Gastroesophageal sphincter (tissue), 4 donors: ENCODE measurements around the gene TMEM169. TPM values are rescaled to one million over a fixed set of nuclear protein-coding genes. Genes with fewer than 3 reads are reported as not detected.

ENCODE experiments used
- ATAC-seq: fragments of 150-250 bp; one replicate; pipeline ENCODE4 v1.9.1; 2016; ENCODE audit warnings: mild to moderate bottlenecking, moderate library complexity
- H3K27ac ChIP-seq, 4 donors: fragments of 200-600 bp; sonication (generic) in 3 of 4; 1 replicate in 3 of 4; 2 replicates in 1 of 4; pipeline ENCODE4 v1.5.1; 2016 to 2019
- H3K27me3 ChIP-seq: fragments of 200-600 bp; sonication (generic); one replicate; pipeline ENCODE4 v1.5.1; 2019
- H3K36me3 ChIP-seq, 2 donors: fragments of 200-600 bp; sonication (generic); one replicate each; pipeline ENCODE4 v1.5.1; 2019; ENCODE audit warnings: control low read depth in 1 of 2
- H3K4me1 ChIP-seq, 3 donors: fragments of 200-600 bp; sonication (generic); 1 replicate in 2 of 3; 2 replicates in 1 of 3; pipeline ENCODE4 v1.5.1; 2016 to 2019; ENCODE audit warnings: control low read depth in 2 of 3
- H3K4me3 ChIP-seq, 2 donors: fragments of 200-600 bp; sonication (generic); one replicate each; pipeline ENCODE4 v1.5.1; 2019; ENCODE audit warnings: mild to moderate bottlenecking in 1 of 2, moderate library complexity in 1 of 2
- H3K9me3 ChIP-seq, 3 donors: fragments of 200-600 bp; sonication (generic); one replicate each; pipeline ENCODE4 v1.5.1; 2017 to 2019; ENCODE audit warnings: control low read depth in 2 of 3
- CTCF ChIP-seq, 4 experiments: fragments of 200-600 bp in 2 of 4; fragments of 450-650 bp in 2 of 4; sonication (generic) in 1 of 4; IDR thresholded peaks; one replicate each; pipeline ENCODE4 v1.5.1; 2017 to 2019; ENCODE audit warnings: antibody characterized with exemption in 4 of 4, mild to moderate bottlenecking in 2 of 4, moderate library complexity in 2 of 4
- EP300 ChIP-seq: sonication (generic); formaldehyde crosslinking; IDR thresholded peaks from one replicate; pipeline ENCODE4 v1.6.1; 2017; ENCODE audit warnings: antibody characterized with exemption, mild to moderate bottlenecking
- POLR2A ChIP-seq, 2 donors: fragments of 450-650 bp; IDR thresholded peaks; one replicate each; pipeline ENCODE4 v1.6.1; 2017; ENCODE audit warnings: antibody characterized with exemption in 2 of 2, mild to moderate bottlenecking in 2 of 2, moderate library complexity in 1 of 2
- POLR2AphosphoS5 ChIP-seq: sonication (generic); formaldehyde crosslinking; IDR thresholded peaks from one replicate; pipeline ENCODE4 v1.6.1; 2017; ENCODE audit warnings: antibody characterized with exemption
- WGBS, 2 donors: methylation state at CpG; one replicate each; pipeline ENCODE4 v1.1.5; 2018; ENCODE audit warnings: low coverage in 1 of 2; 5-methylcytosine and 5-hydroxymethylcytosine counted together
- total RNA-seq, 4 donors: library from RNA; depleted of rRNA; stranded (reverse); fragments of >200 nt; gene quantifications; one replicate each; pipeline ENCODE4 v1.1.0, GENCODE V29; 2016

TMEM169 gene
- total RNA-seq, 4 donors from 2014 or later = 0.67 to 3.1 (median 0.78) TPM; not detected in 1

GRCh38 chr2:216142540-216142939 is 60.8 kb downstream of the TMEM169 start:
- WGBS, 2 donors = 91 to 100% methylated on average over 1 of the region's 1 CpG
- Histone ChIP-seq H3K27ac (no peak overlapping the region), H3K4me1 (no peaks in the 10 kb centered on the region), H3K9me3 (no peaks in the 10 kb centered on the region), H3K27me3 (no peaks in the 10 kb centered on the region), H3K36me3 (peaks cover 10 to 100% of the 10 kb centered on the region in 2 donors), H3K4me3 (no peak overlapping the region)
- TF ChIP-seq POLR2A (IDR thresholded peaks at IDR 0.05) (no peak), POLR2AphosphoS5 (no peak), CTCF (IDR thresholded peaks at IDR 0.05) (no peak), EP300 (no peak)
- no peak for ATAC-seq

- 68 to 77% methylated on average over 1 of the region's 1 CpG for WGBS, 2 donors
Measured at GRCh38 chr2:216144372-216144771, 62.7 kb downstream of the TMEM169 start.

GRCh38 chr2:216144857-216145256 is 63.1 kb downstream of the TMEM169 start:
- TF ChIP-seq EP300 (no peak), CTCF (IDR thresholded peaks at IDR 0.05) (no peak), POLR2A (IDR thresholded peaks at IDR 0.05) (no peak), POLR2AphosphoS5 (no peak)
- no peaks in the 10 kb centered on the region for H3K4me1 ChIP-seq
- H3K9me3 ChIP-seq = no peaks in the 10 kb centered on the region
- H3K4me3 ChIP-seq = no peak overlapping the region
- H3K27me3 ChIP-seq = no peaks in the 10 kb centered on the region
- no peak overlapping the region for H3K27ac ChIP-seq
- peaks cover 7 to 99% of the 10 kb centered on the region in 2 donors for H3K36me3 ChIP-seq
- 90 to 94% methylated on average over 4 of the region's 4 CpGs for WGBS, 2 donors
- no peak for ATAC-seq

More at GRCh38 chr2:216144372-216144771, 62.7 kb downstream of the TMEM169 start:
- Histone ChIP-seq H3K4me3 (no peak overlapping the region), H3K36me3 (peaks cover 7 to 99% of the 10 kb centered on the region in 2 donors), H3K4me1 (no peaks in the 10 kb centered on the region), H3K27ac (no peak overlapping the region), H3K27me3 (no peaks in the 10 kb centered on the region), H3K9me3 (no peaks in the 10 kb centered on the region)
- TF ChIP-seq POLR2AphosphoS5 (no peak), POLR2A (IDR thresholded peaks at IDR 0.05) (no peak), EP300 (no peak), CTCF (IDR thresholded peaks at IDR 0.05) (no peak)
- ATAC-seq = no peak

- H3K4me1 ChIP-seq = no peaks in the 10 kb centered on the region
- H3K4me3 ChIP-seq = no peak overlapping the region
- no peaks in the 10 kb centered on the region for H3K9me3 ChIP-seq
- H3K27ac ChIP-seq = no peak overlapping the region
- no peaks in the 10 kb centered on the region for H3K27me3 ChIP-seq
- no peak for TF ChIP-seq POLR2AphosphoS5
- no peak for TF ChIP-seq CTCF (IDR thresholded peaks at IDR 0.05)
- TF ChIP-seq POLR2A (IDR thresholded peaks at IDR 0.05) = no peak
- TF ChIP-seq EP300 = no peak
- WGBS, 2 donors = 69 to 89% methylated on average over 2 of the region's 4 CpGs
- ATAC-seq = no peak
- peaks cover 7 to 99% of the 10 kb centered on the region in 2 donors for H3K36me3 ChIP-seq
Measured at GRCh38 chr2:216146573-216146972, 64.9 kb downstream of the TMEM169 start.
